PC-9 (cell line): ENCODE measurements around the gene ENKUR. TPM values are rescaled to one million over a fixed set of nuclear protein-coding genes. Genes with fewer than 3 reads are reported as not detected.
A peak's percentile ranks its signal among the peaks of the same experiment; 100 is the strongest.

Source experiments
- BruUV-seq: library from RNA; stranded (reverse); fragments of 400-500 nt; replicated peaks from 2 replicates; lab custom pipeline; 2021; lab: Mats Ljungman, UMichigan
- CTCF ChIA-PET: fragments of 300-600 bp; sonication (Branson Sonifier 250); formaldehyde crosslinking; loops from one replicate; lab custom pipeline; 2022; ENCODE audit warnings: antibody characterized with exemption; lab: Charles Lee
- POLR2A ChIA-PET: fragments of 300-600 bp; sonication (Branson Sonifier 250); formaldehyde crosslinking; loops from one replicate; lab custom pipeline; 2022; ENCODE audit warnings: antibody characterized with exemption; ENCODE audit not compliant: unreplicated experiment; lab: Charles Lee
- DNase-seq, 2 experiments: peaks; one replicate each; pipeline versions ENCODE4 v3.0.0 to v3.0.0-alpha.2; 2015 to 2022; ENCODE audit warnings: mixed read lengths in 1 of 2
- H2AFZ ChIP-seq: fragments of 200-600 bp; sonication (generic); 2 replicates; pipeline ENCODE4 v1.8.1; 2017; ENCODE audit warnings: antibody characterized with exemption
- H3F3A ChIP-seq: fragments of 200-600 bp; sonication (generic); 2 replicates; pipeline ENCODE4 v1.8.1; 2017; ENCODE audit warnings: antibody characterized with exemption, mild to moderate bottlenecking, low read depth; ENCODE audit not compliant: insufficient read depth
- H3K27ac ChIP-seq: fragments of 200-600 bp; sonication (generic); 2 replicates; pipeline ENCODE4 v1.6.1; 2016; ENCODE audit warnings: mixed run types
- H3K27me3 ChIP-seq: fragments of 200-600 bp; sonication (generic); 2 replicates; pipeline ENCODE4 v1.6.1; 2016; ENCODE audit warnings: low read depth, mixed run types; ENCODE audit not compliant: insufficient read depth
- H3K36me3 ChIP-seq: fragments of 200-600 bp; sonication (generic); 2 replicates; pipeline ENCODE4 v1.6.1; 2016; ENCODE audit warnings: low read depth, mixed run types
- H3K4me1 ChIP-seq: fragments of 200-600 bp; sonication (generic); replicated peaks from 2 replicates; pipeline ENCODE4 v1.6.1; 2016; ENCODE audit warnings: mixed run types; ENCODE audit not compliant: insufficient read depth
- H3K4me2 ChIP-seq: fragments of 200-600 bp; sonication (generic); 2 replicates; pipeline ENCODE4 v1.6.1; 2017; ENCODE audit warnings: mixed run types
- H3K4me3 ChIP-seq: fragments of 200-600 bp; sonication (generic); 2 replicates; pipeline ENCODE4 v1.6.1; 2016; ENCODE audit warnings: mixed run types
- H3K79me2 ChIP-seq: fragments of 200-600 bp; sonication (generic); 2 replicates; pipeline ENCODE4 v1.6.1; 2017; ENCODE audit warnings: low read depth, mixed run types
- H3K9me2 ChIP-seq: fragments of 200-600 bp; sonication (generic); 2 replicates; pipeline ENCODE4 v1.8.1; 2017; ENCODE audit warnings: mild to moderate bottlenecking; ENCODE audit not compliant: insufficient read depth
- H3K9me3 ChIP-seq: fragments of 200-600 bp; sonication (generic); 2 replicates; pipeline ENCODE4 v1.8.1; 2016; ENCODE audit warnings: low read depth; ENCODE audit not compliant: insufficient read depth
- H4K20me1 ChIP-seq: fragments of 200-600 bp; sonication (generic); 2 replicates; pipeline ENCODE4 v1.8.1; 2017; ENCODE audit not compliant: insufficient read depth
- EZH2 ChIP-seq: fragments of 200-600 bp; sonication (generic); IDR thresholded peaks from 2 replicates; pipeline ENCODE4 v1.8.0; 2017; ENCODE audit warnings: antibody characterized with exemption, low read depth
- intact Hi-C: fragments of 100-400 bp; cut with micrococcal nuclease; formaldehyde crosslinking; loops from one replicate; pipeline ENCODE4 v1.10.0; 2022; ENCODE audit not compliant: unreplicated experiment
- total RNA-seq: library from RNA; stranded (reverse); gene quantifications from 2 replicates; pipeline ENCODE4 v1.2.3, GENCODE V29; 2021
- TF ChIP-seq, protein P1 (sequence below): fragments of 200-600 bp; sonication (generic); conservative IDR thresholded peaks from 2 replicates; pipeline ENCODE4 v1.6.1; 2017; ENCODE audit warnings: mixed run types, antibody characterized with exemption, mild to moderate bottlenecking, moderate library complexity

The ENKUR gene
- total RNA-seq, 1 experiment from 2014 or later = 1.0 TPM

DNA sequence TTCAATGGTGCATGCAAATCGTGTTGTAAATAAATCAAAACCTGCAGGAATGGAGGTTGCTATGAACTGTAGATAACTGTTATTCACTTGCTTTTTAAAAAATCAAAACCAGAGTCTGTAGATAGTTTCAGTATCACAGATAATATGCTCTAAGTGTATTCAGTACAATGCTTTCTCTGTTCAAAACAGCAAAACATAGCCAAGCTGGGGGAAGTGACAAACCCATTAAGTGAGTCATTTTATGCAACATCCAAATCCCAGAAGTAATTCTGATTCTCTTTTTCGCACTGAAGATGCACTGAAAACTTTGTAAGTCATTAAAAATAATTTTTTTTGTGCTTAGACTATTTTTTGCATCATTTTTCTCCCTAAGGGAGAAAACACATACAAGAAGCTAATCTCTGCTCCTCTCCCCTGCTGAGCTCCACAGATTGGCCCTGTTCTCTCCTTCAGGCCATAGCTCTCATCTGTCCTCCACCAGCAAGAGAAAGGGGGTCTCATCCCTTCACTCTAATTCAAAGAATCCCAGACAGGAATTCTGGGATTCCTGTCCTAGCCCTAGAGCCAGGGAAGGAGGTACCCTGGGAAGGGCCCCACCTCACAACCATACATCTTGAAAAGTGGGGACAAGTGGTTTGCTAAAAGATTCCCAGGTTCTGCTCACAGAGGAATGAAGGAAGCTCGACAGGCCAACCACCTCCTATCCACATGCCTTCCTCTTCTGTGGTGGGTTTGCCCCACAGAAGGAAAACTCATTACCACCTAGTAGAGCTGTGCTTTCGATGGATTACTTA lies 68.5 kb downstream of the ENKUR start:
- no peaks in the 10 kb centered on the region for H3K36me3 ChIP-seq
- H2AFZ ChIP-seq = no peak overlapping the region
- no peak for TF ChIP-seq EZH2
- TF ChIP-seq, protein P1, sequence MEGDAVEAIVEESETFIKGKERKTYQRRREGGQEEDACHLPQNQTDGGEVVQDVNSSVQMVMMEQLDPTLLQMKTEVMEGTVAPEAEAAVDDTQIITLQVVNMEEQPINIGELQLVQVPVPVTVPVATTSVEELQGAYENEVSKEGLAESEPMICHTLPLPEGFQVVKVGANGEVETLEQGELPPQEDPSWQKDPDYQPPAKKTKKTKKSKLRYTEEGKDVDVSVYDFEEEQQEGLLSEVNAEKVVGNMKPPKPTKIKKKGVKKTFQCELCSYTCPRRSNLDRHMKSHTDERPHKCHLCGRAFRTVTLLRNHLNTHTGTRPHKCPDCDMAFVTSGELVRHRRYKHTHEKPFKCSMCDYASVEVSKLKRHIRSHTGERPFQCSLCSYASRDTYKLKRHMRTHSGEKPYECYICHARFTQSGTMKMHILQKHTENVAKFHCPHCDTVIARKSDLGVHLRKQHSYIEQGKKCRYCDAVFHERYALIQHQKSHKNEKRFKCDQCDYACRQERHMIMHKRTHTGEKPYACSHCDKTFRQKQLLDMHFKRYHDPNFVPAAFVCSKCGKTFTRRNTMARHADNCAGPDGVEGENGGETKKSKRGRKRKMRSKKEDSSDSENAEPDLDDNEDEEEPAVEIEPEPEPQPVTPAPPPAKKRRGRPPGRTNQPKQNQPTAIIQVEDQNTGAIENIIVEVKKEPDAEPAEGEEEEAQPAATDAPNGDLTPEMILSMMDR = no peak

DNA sequence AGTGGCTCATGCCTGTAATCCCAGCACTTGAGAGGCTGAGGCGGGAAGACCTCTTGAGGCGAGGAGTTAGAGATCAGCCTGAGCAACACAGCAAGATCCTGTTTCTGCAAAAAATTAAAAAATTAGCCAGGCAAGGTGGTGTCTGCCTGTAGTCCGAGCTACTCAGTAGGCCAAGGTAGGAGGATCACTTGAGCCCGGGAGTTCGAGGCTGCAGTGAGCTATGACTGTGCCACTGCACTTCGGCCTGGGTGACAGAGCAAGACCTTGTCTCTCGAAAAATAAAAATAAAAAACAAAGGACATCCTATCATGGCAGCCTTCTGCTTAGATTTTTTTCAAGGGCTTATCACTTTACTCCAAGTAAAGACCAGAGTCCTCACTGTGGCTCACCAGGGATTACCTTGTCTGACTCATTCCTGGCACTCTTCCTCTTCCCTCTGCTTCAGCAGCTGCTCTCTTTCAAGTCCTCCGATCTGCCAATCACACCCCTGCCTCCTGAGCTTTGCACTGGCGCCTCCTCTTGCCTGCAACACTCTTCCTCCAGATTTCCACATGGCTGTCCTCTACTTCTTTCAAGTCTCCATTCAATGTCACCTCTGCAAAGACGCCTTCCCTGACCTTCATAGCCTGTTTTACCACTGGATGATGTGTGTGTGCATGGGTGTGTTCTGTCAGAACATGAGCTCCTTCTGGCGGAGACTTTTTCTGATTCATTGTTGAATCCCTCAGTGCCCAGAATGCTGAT lies 71.3 kb downstream of the ENKUR start:
- Histone ChIP-seq H3K79me2 (no peaks in the 10 kb centered on the region), H3K4me1 (no peaks in the 10 kb centered on the region), H3K9me3 (no peaks in the 10 kb centered on the region), H4K20me1 (no peaks in the 10 kb centered on the region), H3F3A (no peaks in the 10 kb centered on the region), H2AFZ (no peak overlapping the region), H3K9me2 (no peaks in the 10 kb centered on the region), H3K27ac (no peak overlapping the region), H3K4me2 (no peak overlapping the region), H3K36me3 (no peaks in the 10 kb centered on the region), H3K27me3 (no peaks in the 10 kb centered on the region), H3K4me3 (no peak overlapping the region)
- intact Hi-C loops = no loop called here
- no TSS peak for BruUV-seq
- TF ChIP-seq, protein P1 = no peak
- no peak for TF ChIP-seq EZH2
- ChIA-PET POLR2A (no interaction called here), CTCF (interaction anchor here (1.0 kb wide), 1 partner anchor 220 kb away, joined by 3 read pairs; no protein-coding TSS in a partner anchor)
- peak in 1 of 2 experiments; percentile 48 for DNase-seq

More for the DNA sequence above, 68.5 kb downstream of the ENKUR start:
- BruUV-seq = no TSS peak
- no peak overlapping the region for H3K27ac ChIP-seq
- no peaks in the 10 kb centered on the region for H3K79me2 ChIP-seq
- H3K9me2 ChIP-seq = no peaks in the 10 kb centered on the region
- no peaks in the 10 kb centered on the region for H3F3A ChIP-seq
- no peak overlapping the region for H3K4me2 ChIP-seq
- CTCF ChIA-PET = no interaction called here
- H3K4me3 ChIP-seq = no peak overlapping the region
- DNase-seq = no peak
- no peaks in the 10 kb centered on the region for H3K9me3 ChIP-seq
- no peaks in the 10 kb centered on the region for H3K4me1 ChIP-seq
- no peaks in the 10 kb centered on the region for H3K27me3 ChIP-seq
- intact Hi-C loops = no loop called here
- POLR2A ChIA-PET = interaction anchor here (0.7 kb wide), 1 partner anchor 224 kb away, joined by 3 read pairs; no protein-coding TSS in a partner anchor
- H4K20me1 ChIP-seq = no peaks in the 10 kb centered on the region

DNA sequence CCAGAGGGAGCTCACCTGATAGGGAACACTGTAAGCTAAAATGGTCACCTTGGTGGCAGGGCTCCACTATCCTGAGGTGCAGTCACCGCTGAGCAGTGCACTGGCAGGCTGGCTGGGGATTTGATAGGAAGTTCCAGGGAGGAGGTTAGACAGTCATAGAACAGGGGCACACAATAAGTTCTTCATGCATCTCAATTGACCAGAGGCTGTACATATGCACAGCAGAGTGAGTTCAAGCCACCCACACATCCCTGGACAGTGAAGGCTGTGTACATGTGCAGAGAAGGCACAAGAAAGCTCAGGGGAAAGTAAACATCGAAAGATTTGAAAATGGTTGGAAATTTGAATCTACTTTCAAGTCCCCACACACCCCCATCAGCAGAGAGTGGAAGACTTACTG lies 77.4 kb downstream of the ENKUR start:
- no peak for TF ChIP-seq EZH2
- TF ChIP-seq, protein P1 = no peak
- Histone ChIP-seq H3K4me1 (no peaks in the 10 kb centered on the region), H3K9me3 (no peaks in the 10 kb centered on the region), H3K9me2 (no peaks in the 10 kb centered on the region), H3K79me2 (no peaks in the 10 kb centered on the region), H3K4me3 (no peak overlapping the region), H3K27ac (no peak overlapping the region), H3K36me3 (no peaks in the 10 kb centered on the region), H4K20me1 (no peaks in the 10 kb centered on the region), H3F3A (no peaks in the 10 kb centered on the region), H2AFZ (no peak overlapping the region), H3K27me3 (no peaks in the 10 kb centered on the region), H3K4me2 (no peak overlapping the region)
- intact Hi-C loops = no loop called here
- no peak for DNase-seq
- POLR2A ChIA-PET = no interaction called here
- CTCF ChIA-PET = no interaction called here
- BruUV-seq = no TSS peak
